K562 (cell line): ENCODE data around the gene TTC6. TPM values are rescaled to one million over a fixed set of nuclear protein-coding genes. Genes with fewer than 3 reads are reported as not detected.

Experiments used
- SIN3B ChIP-seq: fragments of 450-650 bp; IDR thresholded peaks from 2 replicates; pipeline ENCODE4 v1.6.1; 2017; ENCODE audit warnings: low read depth, mild to moderate bottlenecking, moderate library complexity
- ZNF143 ChIP-seq: sonication (generic); formaldehyde crosslinking; IDR thresholded peaks from 2 replicates; pipeline ENCODE4 v1.9.0; 2022; ENCODE audit warnings: mild to moderate bottlenecking, missing genetic modification reagents
- ZNF232 ChIP-seq: sonication (generic); formaldehyde crosslinking; IDR thresholded peaks from 2 replicates; pipeline ENCODE4 v1.8.0; 2022; ENCODE audit warnings: mild to moderate bottlenecking, missing genetic modification reagents
- ZNF586 ChIP-seq: fragments of 450-650 bp; formaldehyde crosslinking; conservative IDR thresholded peaks from 2 replicates; pipeline ENCODE4 v1.4.0; 2020; ENCODE audit warnings: mild to moderate bottlenecking, moderate library complexity
- polyA plus RNA-seq, 8 experiments: library from polyadenylated mRNA; depleted of rRNA in 4 of 8; stranded (reverse) in 5 of 8; unstranded in 3 of 8; fragments of >200 nt; fragmentation: Nextera tagmentation in 2 of 8; fragmentation: Illumina TruSeq in 1 of 8; extraction: Ambion mirVana in 2 of 8; extraction: Trizol in 1 of 8; gene quantifications; 2 replicates each; pipeline versions ENCODE4 v1.2.1 to v1.2.3, GENCODE V29; 2011 to 2014; ENCODE audit warnings: inconsistent platforms in 1 of 8, missing spikeins in 1 of 8
- total RNA-seq, 7 experiments: library from RNA; depleted of rRNA in 6 of 7; stranded (reverse); fragments of >200 nt in 6 of 7; fragmentation: Illumina TruSeq in 2 of 7; extraction: Trizol in 2 of 7; gene quantifications; 2 replicates each; pipeline versions ENCODE4 v1.2.1 to v1.2.3, GENCODE V29; 2011 to 2021; ENCODE audit warnings: low replicate concordance in 1 of 7
- TF ChIP-seq, protein P1 (sequence below), 2 experiments: fragments of 450-650 bp in 1 of 2; IDR thresholded peaks; 2 replicates each; pipeline ENCODE4 v1.6.1; 2011 to 2017; ENCODE audit warnings: low read depth in 2 of 2, antibody characterized with exemption in 1 of 2, borderline replicate concordance in 1 of 2, low read length in 1 of 2, mild to moderate bottlenecking in 1 of 2, mixed read lengths in 1 of 2; ENCODE audit not compliant: control insufficient read depth in 1 of 2
- TF ChIP-seq, protein P2 (sequence below): fragments of 450-650 bp; formaldehyde crosslinking; IDR thresholded peaks from 2 replicates; pipeline ENCODE4 v1.4.0; 2020; ENCODE audit warnings: mild to moderate bottlenecking, mixed read lengths

The TTC6 gene
- total and polyA plus RNA-seq, 9 of the 15 experiments (the other 6 are each of a cell fraction or from before 2014, with no cell fraction given) = 0.04 to 0.23 (median 0.08) TPM; not detected in 5

DNA sequence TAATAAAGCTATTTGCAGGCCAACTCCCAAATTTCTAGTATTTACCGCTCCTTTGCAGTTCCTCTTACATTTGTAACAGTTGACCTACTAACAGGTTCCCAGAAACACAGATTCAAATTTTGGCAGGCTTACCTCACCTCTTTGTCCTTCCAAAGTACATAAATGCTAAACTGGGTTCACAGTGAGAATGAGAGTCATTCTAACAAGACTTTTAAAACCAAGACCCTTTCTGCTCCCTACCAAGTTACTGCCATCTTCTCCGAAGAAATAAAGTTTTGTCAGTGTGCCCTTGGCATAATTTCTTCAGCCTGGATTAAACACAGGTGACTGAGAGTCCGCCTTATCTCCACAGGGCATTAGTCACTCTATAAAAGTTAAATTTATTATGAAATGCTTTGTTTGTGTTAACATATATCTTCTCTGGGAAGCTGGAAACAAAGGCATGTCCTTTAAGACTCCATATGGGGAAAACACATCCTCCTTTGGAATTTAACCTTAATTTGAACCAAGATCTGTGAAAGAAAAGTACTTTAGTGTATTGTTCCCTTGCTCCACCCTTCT, 28.5 kb upstream of the TTC6 start (continued):
- TF ChIP-seq, protein P1, sequence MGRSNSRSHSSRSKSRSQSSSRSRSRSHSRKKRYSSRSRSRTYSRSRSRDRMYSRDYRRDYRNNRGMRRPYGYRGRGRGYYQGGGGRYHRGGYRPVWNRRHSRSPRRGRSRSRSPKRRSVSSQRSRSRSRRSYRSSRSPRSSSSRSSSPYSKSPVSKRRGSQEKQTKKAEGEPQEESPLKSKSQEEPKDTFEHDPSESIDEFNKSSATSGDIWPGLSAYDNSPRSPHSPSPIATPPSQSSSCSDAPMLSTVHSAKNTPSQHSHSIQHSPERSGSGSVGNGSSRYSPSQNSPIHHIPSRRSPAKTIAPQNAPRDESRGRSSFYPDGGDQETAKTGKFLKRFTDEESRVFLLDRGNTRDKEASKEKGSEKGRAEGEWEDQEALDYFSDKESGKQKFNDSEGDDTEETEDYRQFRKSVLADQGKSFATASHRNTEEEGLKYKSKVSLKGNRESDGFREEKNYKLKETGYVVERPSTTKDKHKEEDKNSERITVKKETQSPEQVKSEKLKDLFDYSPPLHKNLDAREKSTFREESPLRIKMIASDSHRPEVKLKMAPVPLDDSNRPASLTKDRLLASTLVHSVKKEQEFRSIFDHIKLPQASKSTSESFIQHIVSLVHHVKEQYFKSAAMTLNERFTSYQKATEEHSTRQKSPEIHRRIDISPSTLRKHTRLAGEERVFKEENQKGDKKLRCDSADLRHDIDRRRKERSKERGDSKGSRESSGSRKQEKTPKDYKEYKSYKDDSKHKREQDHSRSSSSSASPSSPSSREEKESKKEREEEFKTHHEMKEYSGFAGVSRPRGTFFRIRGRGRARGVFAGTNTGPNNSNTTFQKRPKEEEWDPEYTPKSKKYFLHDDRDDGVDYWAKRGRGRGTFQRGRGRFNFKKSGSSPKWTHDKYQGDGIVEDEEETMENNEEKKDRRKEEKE (IDR thresholded peaks at IDR 0.05; ENCODE audit: borderline replicate concordance in 1 of 2, control insufficient read depth in 1 of 2, low read depth in 2 of 2, low read length in 1 of 2) = no peak
- TF ChIP-seq ZNF143 (CRISPR knock-in tag) = no peak
- TF ChIP-seq ZNF232 (CRISPR knock-in tag) = no peak
- TF ChIP-seq, protein P2, sequence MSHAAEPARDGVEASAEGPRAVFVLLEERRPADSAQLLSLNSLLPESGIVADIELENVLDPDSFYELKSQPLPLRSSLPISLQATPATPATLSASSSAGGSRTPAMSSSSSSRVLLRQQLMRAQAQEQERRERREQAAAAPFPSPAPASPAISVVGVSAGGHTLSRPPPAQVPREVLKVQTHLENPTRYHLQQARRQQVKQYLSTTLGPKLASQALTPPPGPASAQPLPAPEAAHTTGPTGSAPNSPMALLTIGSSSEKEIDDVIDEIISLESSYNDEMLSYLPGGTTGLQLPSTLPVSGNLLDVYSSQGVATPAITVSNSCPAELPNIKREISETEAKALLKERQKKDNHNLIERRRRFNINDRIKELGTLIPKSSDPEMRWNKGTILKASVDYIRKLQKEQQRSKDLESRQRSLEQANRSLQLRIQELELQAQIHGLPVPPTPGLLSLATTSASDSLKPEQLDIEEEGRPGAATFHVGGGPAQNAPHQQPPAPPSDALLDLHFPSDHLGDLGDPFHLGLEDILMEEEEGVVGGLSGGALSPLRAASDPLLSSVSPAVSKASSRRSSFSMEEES (CRISPR knock-in tag) = no peak
- TF ChIP-seq ZNF586 (CRISPR knock-in tag) = no peak
- TF ChIP-seq SIN3B = no peak
